Measurements from ENCODE around the gene FER.

- no peak for TF ChIP-seq CTCF (IDR thresholded peaks at IDR 0.05)
- no peak for TF ChIP-seq POLR2A (IDR thresholded peaks at IDR 0.05)
These were observed 73.3 kb downstream of the FER start for GRCh38 chr5:108820983-108821382.
